ENCODE data around the gene MTM1.

The MTM1 gene

DNA sequence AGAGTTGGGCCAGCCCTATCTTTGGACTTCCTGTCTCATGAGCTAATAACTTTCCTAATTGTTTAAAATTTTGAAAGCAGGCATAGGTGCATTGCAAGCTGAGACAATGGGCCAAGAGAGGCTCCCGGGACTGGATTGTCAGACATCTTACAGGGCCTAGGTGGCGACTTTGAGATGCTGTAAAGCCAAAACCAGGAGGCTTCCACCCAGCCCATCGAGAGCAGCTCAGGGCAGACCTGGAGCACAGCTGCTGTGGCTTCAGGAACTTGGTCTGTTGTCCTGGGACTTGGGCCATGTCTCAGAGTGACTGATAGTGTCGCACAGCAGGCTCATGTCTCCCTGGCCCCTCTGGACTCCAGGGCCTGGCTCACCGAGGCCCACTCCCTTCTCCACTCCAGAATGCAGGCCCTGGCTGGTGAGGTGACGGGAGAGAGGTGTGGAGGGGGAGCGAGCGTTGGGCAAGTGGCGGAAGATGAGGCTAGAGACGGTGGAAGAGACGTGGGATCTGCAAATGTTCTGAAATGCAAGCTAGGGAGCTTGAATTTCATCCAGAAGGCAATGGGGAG lies 24.1 kb upstream of the MTM1 start:
- H3K9me3 Mint-ChIP-seq, result no peaks in the 10 kb centered on the region
- peaks cover 22% of the 10 kb centered on the region for H3K4me1 Mint-ChIP-seq (ENCODE audit: low read depth)
- no peak for DNase-seq
- no peak overlapping the region for H3K4me3 Mint-ChIP-seq
- H3K36me3 Mint-ChIP-seq (ENCODE audit: low read depth), result no peaks in the 10 kb centered on the region
- H3K27ac Mint-ChIP-seq, result no peak overlapping the region
- peaks cover 13% of the 10 kb centered on the region for H3K27me3 Mint-ChIP-seq

DNA sequence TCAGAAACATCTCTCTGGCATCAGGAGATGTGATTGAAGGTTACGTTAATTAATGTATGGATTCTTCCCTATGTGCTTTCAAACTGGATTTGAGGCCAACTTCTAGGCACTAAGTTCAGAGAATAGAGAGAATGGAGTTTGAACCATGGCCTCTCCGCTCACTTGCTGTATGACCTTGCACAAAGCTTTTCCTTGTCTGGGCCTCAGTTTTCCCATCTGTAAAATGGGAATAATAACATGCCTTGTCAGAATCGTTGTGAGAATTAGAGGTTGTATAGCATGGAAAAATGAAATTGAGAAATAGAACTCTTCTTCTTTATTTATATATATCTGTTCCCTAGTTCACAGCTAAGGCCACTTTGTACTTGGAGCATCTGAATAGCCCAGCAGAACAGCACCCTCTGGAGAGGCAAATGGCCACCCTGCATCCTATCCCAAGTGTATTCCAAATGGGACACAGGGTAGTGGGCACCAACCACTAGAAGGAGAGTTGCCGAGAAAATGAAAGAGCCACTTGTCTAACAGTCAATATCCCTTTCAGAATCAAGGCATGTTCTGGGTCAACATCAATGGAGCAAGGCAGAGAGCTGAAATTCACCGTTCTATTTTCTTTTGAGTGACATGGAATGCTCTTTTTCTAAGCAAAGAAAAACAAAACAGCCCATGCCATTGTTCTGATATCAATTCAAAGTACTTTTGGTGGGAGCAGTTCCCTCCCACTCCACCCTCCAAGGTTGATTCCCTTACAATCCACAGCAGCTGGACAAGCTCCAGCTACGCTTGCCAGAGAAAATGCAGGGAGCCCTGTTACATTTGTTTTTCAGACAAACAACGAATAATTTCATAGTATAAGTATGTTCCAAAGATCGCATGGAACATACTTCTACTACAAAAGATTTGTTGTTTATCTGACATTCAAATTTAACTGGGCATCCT lies 23.3 kb upstream of the MTM1 start:
- Mint-ChIP-seq H3K27ac (no peak overlapping the region), H3K27me3 (peaks cover 13% of the 10 kb centered on the region), H3K4me3 (no peak overlapping the region), H3K4me1 (ENCODE audit: low read depth) (peaks cover 22% of the 10 kb centered on the region), H3K36me3 (ENCODE audit: low read depth) (no peaks in the 10 kb centered on the region), H3K9me3 (no peaks in the 10 kb centered on the region)
- DNase-seq, result no peak

- H3K36me3 Mint-ChIP-seq (ENCODE audit: low read depth), result no peaks in the 10 kb centered on the region
- H3K4me1 Mint-ChIP-seq (ENCODE audit: low read depth), result peaks cover 22% of the 10 kb centered on the region
- peak overlapping the region; percentile 75 for H3K27ac Mint-ChIP-seq
- peaks cover 20% of the 10 kb centered on the region for H3K27me3 Mint-ChIP-seq
- DNase-seq, result peak; percentile 44
- no peaks in the 10 kb centered on the region for H3K9me3 Mint-ChIP-seq
- peak overlapping the region; percentile 6 for H3K4me3 Mint-ChIP-seq
These were observed 21.7 kb upstream of the MTM1 start for GRCh38 chrX:150546711-150547153.

DNA sequence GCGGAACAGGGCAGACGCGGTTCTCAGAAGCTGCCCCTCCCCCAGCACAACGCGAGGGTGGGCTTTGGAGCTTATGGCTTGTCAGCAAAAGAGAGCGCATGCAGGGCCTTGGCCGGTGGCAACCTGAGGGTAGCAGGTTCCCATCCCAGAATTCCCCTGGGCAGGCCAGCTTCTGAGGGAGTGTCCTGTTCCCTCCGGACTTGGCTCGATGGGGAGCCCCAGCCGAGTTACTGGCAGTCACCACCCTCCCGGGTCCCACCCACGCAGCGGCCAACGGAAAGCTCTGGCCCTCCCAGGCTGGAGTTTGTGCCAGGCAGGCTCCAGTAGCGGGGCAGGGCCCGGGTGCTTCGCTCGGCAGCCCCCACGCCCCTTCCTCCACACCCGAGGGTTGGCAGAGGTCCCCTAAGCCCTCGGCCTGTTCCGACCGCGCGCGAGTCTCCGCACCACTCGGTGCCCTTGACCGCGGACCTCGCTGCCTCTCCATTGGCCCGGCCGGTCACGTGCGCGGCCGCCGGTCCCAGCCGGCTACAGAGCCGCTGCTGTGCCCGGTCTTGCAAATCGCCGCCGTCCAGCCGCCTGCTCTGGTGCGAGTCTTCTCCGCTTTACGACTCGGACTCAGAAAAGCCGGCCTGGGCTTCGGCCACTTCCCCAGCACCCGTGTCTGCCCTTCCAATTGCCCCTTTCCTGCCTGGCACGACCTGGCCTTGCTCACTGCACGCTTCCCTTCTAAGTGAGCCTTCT lies 20.9 kb upstream of the MTM1 start:
- peak overlapping the region; percentile 15 for H3K4me3 Mint-ChIP-seq
- H3K27me3 Mint-ChIP-seq, result peaks cover 20% of the 10 kb centered on the region
- H3K4me1 Mint-ChIP-seq (ENCODE audit: low read depth), result peaks cover 22% of the 10 kb centered on the region
- H3K27ac Mint-ChIP-seq, result no peak overlapping the region
- no peaks in the 10 kb centered on the region for H3K36me3 Mint-ChIP-seq (ENCODE audit: low read depth)
- H3K9me3 Mint-ChIP-seq, result no peaks in the 10 kb centered on the region
- peak; percentile 52 for DNase-seq

- no peak overlapping the region for H3K27ac Mint-ChIP-seq
- no peaks in the 10 kb centered on the region for H3K36me3 Mint-ChIP-seq (ENCODE audit: low read depth)
- H3K9me3 Mint-ChIP-seq, result no peaks in the 10 kb centered on the region
- peaks cover 22% of the 10 kb centered on the region for H3K4me1 Mint-ChIP-seq (ENCODE audit: low read depth)
- no peak overlapping the region for H3K4me3 Mint-ChIP-seq
- H3K27me3 Mint-ChIP-seq, result peaks cover 20% of the 10 kb centered on the region
- no peak for DNase-seq
These were observed 20.2 kb upstream of the MTM1 start for GRCh38 chrX:150548251-150548650.

DNA sequence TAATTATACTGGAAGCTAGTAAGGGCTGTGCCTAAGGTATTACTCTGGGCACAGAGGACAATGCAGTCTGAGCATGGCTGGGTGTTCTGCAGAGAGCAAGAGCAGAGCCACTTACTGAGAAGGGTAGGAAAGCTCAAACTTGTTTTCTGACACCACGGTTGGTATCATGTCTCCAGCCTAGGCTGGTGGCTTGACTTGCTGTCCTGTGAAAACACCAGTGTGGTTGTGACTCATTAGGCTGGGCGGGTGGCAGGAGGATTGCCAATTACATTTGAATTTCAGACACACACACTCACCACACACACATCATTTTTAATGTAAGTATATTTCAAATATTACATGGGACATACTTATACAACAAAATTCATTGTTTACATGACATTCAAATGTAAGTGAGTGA lies 19.7 kb upstream of the MTM1 start:
- no peaks in the 10 kb centered on the region for H3K9me3 Mint-ChIP-seq
- H3K36me3 Mint-ChIP-seq (ENCODE audit: low read depth), result no peaks in the 10 kb centered on the region
- peaks cover 23% of the 10 kb centered on the region for H3K27me3 Mint-ChIP-seq
- H3K4me1 Mint-ChIP-seq (ENCODE audit: low read depth), result peaks cover 22% of the 10 kb centered on the region
- H3K27ac Mint-ChIP-seq, result no peak overlapping the region
- H3K4me3 Mint-ChIP-seq, result no peak overlapping the region
- DNase-seq, result no peak

GRCh38 chrX:150551963-150552362 lies 16.5 kb upstream of the MTM1 start:
- Mint-ChIP-seq H3K36me3 (ENCODE audit: low read depth) (no peaks in the 10 kb centered on the region), H3K4me1 (ENCODE audit: low read depth) (peaks cover 12% of the 10 kb centered on the region), H3K27ac (no peak overlapping the region), H3K4me3 (no peak overlapping the region), H3K27me3 (peaks cover 31% of the 10 kb centered on the region), H3K9me3 (no peaks in the 10 kb centered on the region)
- no peak for DNase-seq

GRCh38 chrX:150558424-150558823 lies 10.0 kb upstream of the MTM1 start:
- Mint-ChIP-seq H3K27ac (no peak overlapping the region), H3K4me1 (ENCODE audit: low read depth) (no peaks in the 10 kb centered on the region), H3K27me3 (peaks cover 22% of the 10 kb centered on the region), H3K36me3 (ENCODE audit: low read depth) (no peaks in the 10 kb centered on the region), H3K9me3 (no peaks in the 10 kb centered on the region), H3K4me3 (no peak overlapping the region)
- DNase-seq, result no peak

- Mint-ChIP-seq H3K27ac (no peak overlapping the region), H3K36me3 (ENCODE audit: low read depth) (peaks cover 4% of the 10 kb centered on the region), H3K27me3 (peaks cover 22% of the 10 kb centered on the region), H3K4me1 (ENCODE audit: low read depth) (peaks cover 8% of the 10 kb centered on the region), H3K4me3 (no peak overlapping the region), H3K9me3 (no peaks in the 10 kb centered on the region)
- DNase-seq, result no peak
These were observed 3.6 kb upstream of the MTM1 start for GRCh38 chrX:150564838-150565237.

DNA sequence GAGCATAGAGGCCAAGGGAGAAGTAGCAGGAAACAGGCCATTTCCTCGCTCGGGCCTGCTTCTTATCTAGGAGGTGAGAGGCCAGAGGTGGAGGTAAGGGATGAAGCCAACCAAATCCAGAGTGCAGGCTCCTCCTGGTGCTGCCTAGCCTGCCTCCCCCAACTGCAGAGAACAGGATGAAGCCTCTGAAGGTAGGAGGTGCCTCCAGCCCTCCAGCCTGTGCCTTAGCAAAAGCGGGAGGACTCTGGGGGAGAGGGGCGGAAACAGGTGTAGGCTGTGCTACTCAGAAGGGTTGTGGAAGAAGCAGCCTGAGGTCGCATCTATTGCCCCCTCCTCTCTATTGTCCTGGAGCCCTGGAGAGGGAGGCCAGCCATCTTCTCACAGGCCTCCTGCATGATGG lies 2.9 kb upstream of the MTM1 start:
- H3K27ac Mint-ChIP-seq, result no peak overlapping the region
- peaks cover 22% of the 10 kb centered on the region for H3K27me3 Mint-ChIP-seq
- no peak for DNase-seq
- no peak overlapping the region for H3K4me3 Mint-ChIP-seq
- no peaks in the 10 kb centered on the region for H3K9me3 Mint-ChIP-seq
- H3K36me3 Mint-ChIP-seq (ENCODE audit: low read depth), result peaks cover 4% of the 10 kb centered on the region
- H3K4me1 Mint-ChIP-seq (ENCODE audit: low read depth), result peaks cover 15% of the 10 kb centered on the region

DNA sequence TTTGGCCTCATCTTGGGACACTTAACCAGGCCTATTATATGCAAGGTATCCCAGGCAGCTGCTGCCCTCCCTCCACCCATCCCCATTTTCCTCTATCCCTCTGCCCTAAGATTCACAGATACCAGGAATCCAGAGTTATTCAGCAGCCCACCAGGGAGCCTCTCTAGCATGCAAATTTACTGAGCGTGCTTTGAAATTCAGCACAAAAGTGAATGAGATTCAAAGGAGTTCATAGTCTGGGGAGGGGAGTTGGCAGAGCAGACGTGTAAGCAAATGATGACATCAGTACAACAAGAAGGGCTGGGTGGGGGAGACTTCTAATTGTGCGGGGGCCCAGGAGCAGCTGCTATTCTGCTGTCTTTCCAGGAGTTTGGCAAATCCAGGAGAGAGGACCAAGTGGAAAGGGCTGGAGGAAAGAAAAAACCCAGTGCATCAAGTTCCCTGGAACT lies 1.7 kb upstream of the MTM1 start:
- H3K27me3 Mint-ChIP-seq, result peaks cover 22% of the 10 kb centered on the region
- H3K9me3 Mint-ChIP-seq, result no peaks in the 10 kb centered on the region
- H3K4me3 Mint-ChIP-seq, result no peak overlapping the region
- peaks cover 4% of the 10 kb centered on the region for H3K36me3 Mint-ChIP-seq (ENCODE audit: low read depth)
- no peak overlapping the region for H3K27ac Mint-ChIP-seq
- H3K4me1 Mint-ChIP-seq (ENCODE audit: low read depth), result peaks cover 27% of the 10 kb centered on the region
- no peak for DNase-seq

- Mint-ChIP-seq H3K27ac (peak overlapping the region; percentile 64), H3K36me3 (ENCODE audit: low read depth) (peaks cover 4% of the 10 kb centered on the region), H3K4me1 (ENCODE audit: low read depth) (peaks cover 37% of the 10 kb centered on the region), H3K9me3 (no peaks in the 10 kb centered on the region), H3K4me3 (peak overlapping the region; percentile 84), H3K27me3 (peaks cover 20% of the 10 kb centered on the region)
- no peak for DNase-seq
These were observed 639 bp upstream of the MTM1 start for GRCh38 chrX:150567645-150568319.

GRCh38 chrX:150569155-150569477 lies 695 bp downstream of the MTM1 start:
- Mint-ChIP-seq H3K36me3 (ENCODE audit: low read depth) (peaks cover 4% of the 10 kb centered on the region), H3K27ac (peak overlapping the region; percentile 84), H3K4me3 (peak overlapping the region; percentile 84), H3K27me3 (peaks cover 22% of the 10 kb centered on the region), H3K4me1 (ENCODE audit: low read depth) (peaks cover 50% of the 10 kb centered on the region), H3K9me3 (no peaks in the 10 kb centered on the region)
- DNase-seq, result no peak

DNA sequence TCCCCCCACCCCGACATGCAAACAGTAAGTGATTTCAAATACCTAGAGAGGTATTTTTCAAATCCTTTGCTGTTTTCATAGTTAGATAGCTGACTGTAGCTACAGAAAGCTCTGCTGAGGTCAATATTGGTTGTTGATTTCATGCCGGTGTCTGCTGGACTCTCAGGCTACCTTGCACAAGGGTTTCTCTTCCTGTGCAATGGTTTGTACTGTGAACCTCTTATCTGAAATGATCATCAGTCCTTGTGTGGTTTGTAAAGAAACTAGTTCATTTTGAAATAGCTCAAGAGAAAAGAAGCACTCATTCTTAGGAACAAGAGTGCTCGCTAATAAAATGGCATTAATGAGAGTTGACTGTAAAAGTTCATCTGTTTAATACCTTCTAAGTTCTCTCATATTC lies 2.1 kb downstream of the MTM1 start:
- H3K9me3 Mint-ChIP-seq, result no peaks in the 10 kb centered on the region
- H3K27me3 Mint-ChIP-seq, result peaks cover 24% of the 10 kb centered on the region
- H3K36me3 Mint-ChIP-seq (ENCODE audit: low read depth), result peaks cover 4% of the 10 kb centered on the region
- no peak for DNase-seq
- H3K4me3 Mint-ChIP-seq, result peak overlapping the region; percentile 84
- peaks cover 64% of the 10 kb centered on the region for H3K4me1 Mint-ChIP-seq (ENCODE audit: low read depth)
- peak overlapping the region; percentile 84 for H3K27ac Mint-ChIP-seq
